HepG2 (cell line): ENCODE measurements around the gene ECT2. TPM values are rescaled to one million over a fixed set of nuclear protein-coding genes. Genes with fewer than 3 reads are reported as not detected.

Experiments used
- ATAC-seq: fragments of 200-7000 bp; cut with Tn5 transposase; 3 replicates; pipeline ENCODE4 v1.9.1; 2020; ENCODE audit warnings: mild to moderate bottlenecking, moderate library complexity
- BruUV-seq: library from RNA; stranded (reverse); fragments of 400-500 nt; replicated peaks from 2 replicates; lab custom pipeline; 2021; lab: Mats Ljungman, UMichigan
- CTCF ChIA-PET: fragments of 300-600 bp; formaldehyde crosslinking; extraction: SDS; loops from one replicate; lab custom pipeline; 2021; ENCODE audit warnings: low total read pairs, inconsistent platforms, low intra/inter-chr PET ratio; lab: Yijun Ruan, JAX
- POLR2A ChIA-PET: fragments of 350-600 bp; sonication (Branson Sonifier 250); formaldehyde crosslinking; loops from one replicate; lab custom pipeline; 2020; ENCODE audit warnings: antibody characterized with exemption, inconsistent platforms; lab: Yijun Ruan, JAX
- DNase-seq: peaks from one replicate; pipeline ENCODE4 v3.0.0-alpha.2; 2015; ENCODE audit warnings: low spot score
- FAIRE-seq: peaks from 3 replicates; lab custom pipeline; 2011; peaks lifted over from hg19 to GRCh38; lab: Jason Lieb, UNC
- H2AFZ ChIP-seq: one replicate; pipeline ENCODE4 v1.6.1; 2011; ENCODE audit warnings: low read length, inconsistent platforms
- H3K27ac ChIP-seq: fragments of 300-600 bp; 3 replicates; pipeline ENCODE4 v1.8.0; 2011; ENCODE audit warnings: mixed run types, mild to moderate bottlenecking, mixed read lengths, low read length, inconsistent platforms; ENCODE audit not compliant: insufficient read depth; ENCODE audit errors: extremely low read length
- H3K27me3 ChIP-seq, 2 experiments: fragments of 200-600 bp in 1 of 2; 2 replicates in 1 of 2; 3 replicates in 1 of 2; pipeline versions ENCODE4 v1.6.0 to v1.8.0; 2011; ENCODE audit warnings: low read length in 2 of 2, mild to moderate bottlenecking in 2 of 2, moderate library complexity in 2 of 2, inconsistent platforms in 1 of 2; ENCODE audit not compliant: insufficient read depth in 2 of 2, control insufficient read depth in 1 of 2
- H3K36me3 ChIP-seq, 2 experiments: fragments of 200-600 bp in 1 of 2; replicated peaks in 1 of 2; 2 replicates in 1 of 2; 3 replicates in 1 of 2; pipeline versions ENCODE4 v1.5.1 to v1.8.0; 2011; ENCODE audit warnings: low read length in 2 of 2, inconsistent platforms in 1 of 2; ENCODE audit not compliant: insufficient read depth in 2 of 2, control insufficient read depth in 1 of 2
- H3K4me1 ChIP-seq: 2 replicates; pipeline ENCODE4 v1.5.1; 2012; ENCODE audit warnings: low read length, inconsistent platforms; ENCODE audit not compliant: insufficient read depth
- H3K4me2 ChIP-seq: 2 replicates; pipeline ENCODE4 v1.6.0; 2011; ENCODE audit warnings: low read depth, low read length, inconsistent platforms
- H3K4me3 ChIP-seq, 3 experiments: fragments of 200-600 bp in 1 of 3; sonication (generic), shearing (Covaris generic) in 1 of 3; replicated peaks in 1 of 3; 2 replicates each; pipeline ENCODE4 v1.5.1; 2011 to 2016; ENCODE audit warnings: low read length in 3 of 3, inconsistent platforms in 2 of 3, low read depth in 2 of 3, mild to moderate bottlenecking in 2 of 3, control low read depth in 1 of 3, mixed read lengths in 1 of 3; ENCODE audit not compliant: insufficient read depth in 1 of 3
- H3K79me2 ChIP-seq: one replicate; pipeline ENCODE4 v1.6.1; 2011; ENCODE audit warnings: low read length, inconsistent platforms; ENCODE audit not compliant: insufficient read depth
- H3K9ac ChIP-seq: 2 replicates; pipeline ENCODE4 v1.6.0; 2011; ENCODE audit warnings: mild to moderate bottlenecking, low read depth, low read length, inconsistent platforms; ENCODE audit not compliant: insufficient read depth
- H3K9me3 ChIP-seq: 2 replicates; pipeline ENCODE4 v1.5.1; 2012; ENCODE audit warnings: mild to moderate bottlenecking, low read length
- H4K20me1 ChIP-seq: 2 replicates; pipeline ENCODE4 v1.6.0; 2011; ENCODE audit warnings: inconsistent platforms, mild to moderate bottlenecking, low read length, moderate library complexity; ENCODE audit not compliant: insufficient read depth
- AKNA ChIP-seq: sonication (generic); formaldehyde crosslinking; IDR thresholded peaks from 2 replicates; pipeline ENCODE4 v1.4.0; 2020; ENCODE audit warnings: missing genetic modification reagents, borderline replicate concordance
- THAP11 ChIP-seq: IDR thresholded peaks from 2 replicates; pipeline ENCODE4 v1.6.1; 2016; ENCODE audit warnings: missing biosample characterization, missing genetic modification reagents
- ZFYVE20 ChIP-seq: sonication (generic); formaldehyde crosslinking; IDR thresholded peaks from 2 replicates; pipeline ENCODE4 v1.8.0; 2023; ENCODE audit warnings: low read depth, mild to moderate bottlenecking, moderate library complexity, missing genetic modification reagents, borderline replicate concordance
- ZNF354B ChIP-seq: sonication (generic); formaldehyde crosslinking; IDR thresholded peaks from 2 replicates; pipeline ENCODE4 v1.8.0; 2022; ENCODE audit warnings: mild to moderate bottlenecking, missing genetic modification reagents
- ZNF44 ChIP-seq: sonication (generic); formaldehyde crosslinking; IDR thresholded peaks from 2 replicates; pipeline ENCODE4 v1.5.1; 2020; ENCODE audit warnings: mild to moderate bottlenecking, missing genetic modification reagents
- ZNF530 ChIP-seq: sonication (generic); formaldehyde crosslinking; IDR thresholded peaks from 2 replicates; pipeline ENCODE4 v1.5.0; 2020; ENCODE audit warnings: low read depth, mild to moderate bottlenecking, missing genetic modification reagents
- ZNF710 ChIP-seq: sonication (generic); formaldehyde crosslinking; IDR thresholded peaks from 2 replicates; pipeline ENCODE4 v1.5.0; 2020; ENCODE audit warnings: mild to moderate bottlenecking, missing genetic modification reagents, borderline replicate concordance
- ZUFSP ChIP-seq: sonication (generic); formaldehyde crosslinking; IDR thresholded peaks from 2 replicates; pipeline ENCODE4 v1.9.0; 2021; ENCODE audit warnings: missing genetic modification reagents, mild to moderate bottlenecking, borderline replicate concordance
- WGBS: methylation state at CpG from one replicate; pipeline ENCODE4 v1.1.6; 2017; ENCODE audit warnings: low lambda C conversion rate; 5-methylcytosine and 5-hydroxymethylcytosine counted together
- in situ Hi-C: cut with HindIII; loops from 2 replicates; pipeline ENCODE4 v1.10.0; 2017; ENCODE audit warnings: low pct_unique_long_range_greater_than_20kb; ENCODE audit not compliant: extremely low pct_ligation_motif_present
- intact Hi-C: fragments of 100-400 bp; cut with micrococcal nuclease; formaldehyde crosslinking; loops from one replicate; pipeline ENCODE4 v1.10.0; 2022; ENCODE audit not compliant: unreplicated experiment
- polyA plus RNA-seq, 8 experiments: library from polyadenylated mRNA; depleted of rRNA in 3 of 8; stranded (reverse) in 7 of 8; unstranded in 1 of 8; fragments of >200 nt; fragmentation: Illumina TruSeq in 4 of 8; extraction: Trizol in 4 of 8; gene quantifications; 2 replicates each; pipeline versions ENCODE4 v1.2.1 to v1.2.3, GENCODE V29; 2011 to 2016; ENCODE audit warnings: low read depth in 4 of 8, missing spikeins in 1 of 8, mixed read lengths in 1 of 8; ENCODE audit not compliant: insufficient read depth in 1 of 8
- total RNA-seq, 5 experiments: library from RNA; depleted of rRNA; stranded (reverse); fragments of >200 nt; fragmentation: Illumina TruSeq; extraction: Trizol; gene quantifications; 2 replicates each; pipeline ENCODE4 v1.2.3, GENCODE V29; 2016; ENCODE audit warnings: low read depth in 1 of 5

Gene ECT2
- total and polyA plus RNA-seq, 2 of the 13 experiments (the other 11 are each of a cell fraction or from before 2014, with no cell fraction given) = 21.6 to 52.0 TPM

GRCh38 chr3:172771672-172772071, 21.1 kb downstream of the ECT2 start:
- ATAC-seq (no peak), DNase-seq (no peak), FAIRE-seq (no peak)
- ChIA-PET POLR2A (no interaction called here), CTCF (no interaction called here)
- intact Hi-C loops = no loop called here
- no peak overlapping the region for H3K4me2 ChIP-seq
- in situ Hi-C loops = no loop called here
- WGBS = 100% methylated on average over 2 of the region's 2 CpGs
- H2AFZ ChIP-seq = no peak overlapping the region
- H3K79me2 ChIP-seq = no peaks in the 10 kb centered on the region
- no peak overlapping the region for H3K9ac ChIP-seq
- no peak overlapping the region for H3K4me3 ChIP-seq
- no peaks in the 10 kb centered on the region for H3K27me3 ChIP-seq
- no peaks in the 10 kb centered on the region for H3K4me1 ChIP-seq
- H3K36me3 ChIP-seq = peaks cover 4 to 67% of the 10 kb centered on the region in 2 experiments
- no peak for TF ChIP-seq ZUFSP (CRISPR knock-in tag)
- no peak overlapping the region for H3K27ac ChIP-seq
- no peaks in the 10 kb centered on the region for H3K9me3 ChIP-seq
- no TSS peak for BruUV-seq
- no peaks in the 10 kb centered on the region for H4K20me1 ChIP-seq

GRCh38 chr3:172776049-172776717, 25.7 kb downstream of the ECT2 start:
- WGBS = 94% methylated on average over 5 of the region's 5 CpGs
- Histone ChIP-seq H3K4me2 (no peak overlapping the region), H3K27me3 (no peaks in the 10 kb centered on the region), H3K9me3 (no peaks in the 10 kb centered on the region), H3K36me3 (peaks cover 5 to 51% of the 10 kb centered on the region in 2 experiments; a peak in 4 of 5 replicates), H2AFZ (no peak overlapping the region), H4K20me1 (no peaks in the 10 kb centered on the region), H3K27ac (no peak overlapping the region), H3K4me1 (no peaks in the 10 kb centered on the region), H3K9ac (no peak overlapping the region), H3K4me3 (no peak overlapping the region), H3K79me2 (no peaks in the 10 kb centered on the region)
- no TSS peak for BruUV-seq
- ChIA-PET CTCF (no interaction called here), POLR2A (no interaction called here)
- ATAC-seq (no peak), DNase-seq (no peak), FAIRE-seq (no peak)
- intact Hi-C loops = no loop called here
- in situ Hi-C loops = no loop called here
- TF ChIP-seq ZNF530 (CRISPR knock-in tag) = no peak
- no peak for TF ChIP-seq AKNA
- TF ChIP-seq ZNF44 (CRISPR knock-in tag) = no peak
- TF ChIP-seq ZNF354B = no peak
- TF ChIP-seq ZNF710 (CRISPR knock-in tag) = no peak
- no peak for TF ChIP-seq ZFYVE20
- TF ChIP-seq THAP11 (CRISPR knock-in tag) = no peak
